Stimulated activated CD8-positive, alpha-beta memory T cell treated with anti-CD3 and anti-CD28 coated beads, Interleukin-15, amount 100 ng/mL, for 1 hour (primary cell): Measurements from ENCODE around the gene HAP1.
A peak's percentile ranks its signal among the peaks of the same experiment; 100 is the strongest.

Experiments
- DNase-seq: peaks from one replicate; pipeline ENCODE4 v3.0.0-alpha.2; 2020; ENCODE audit warnings: low read depth

HAP1 gene

DNA sequence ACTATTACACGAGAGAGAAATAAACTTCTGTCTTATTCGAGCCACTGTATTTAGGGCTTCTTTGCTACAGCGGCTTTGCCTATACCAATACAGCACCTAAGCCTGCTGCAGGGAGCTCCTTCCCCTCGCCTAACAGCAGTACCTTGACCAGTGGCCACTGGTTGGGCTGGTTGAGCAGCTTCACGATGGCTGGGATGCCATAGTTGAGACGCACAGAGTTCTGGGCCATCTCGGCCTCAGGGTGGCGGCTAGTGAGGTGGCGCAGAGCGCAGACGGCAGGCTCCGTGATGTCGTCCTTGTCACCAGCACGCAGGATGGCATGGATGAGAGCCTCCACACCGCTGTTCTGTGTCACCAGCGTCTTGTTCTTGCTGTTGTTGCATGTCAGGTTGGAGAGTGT is 28.4 kb upstream of the HAP1 start:
- no peak for DNase-seq

DNA sequence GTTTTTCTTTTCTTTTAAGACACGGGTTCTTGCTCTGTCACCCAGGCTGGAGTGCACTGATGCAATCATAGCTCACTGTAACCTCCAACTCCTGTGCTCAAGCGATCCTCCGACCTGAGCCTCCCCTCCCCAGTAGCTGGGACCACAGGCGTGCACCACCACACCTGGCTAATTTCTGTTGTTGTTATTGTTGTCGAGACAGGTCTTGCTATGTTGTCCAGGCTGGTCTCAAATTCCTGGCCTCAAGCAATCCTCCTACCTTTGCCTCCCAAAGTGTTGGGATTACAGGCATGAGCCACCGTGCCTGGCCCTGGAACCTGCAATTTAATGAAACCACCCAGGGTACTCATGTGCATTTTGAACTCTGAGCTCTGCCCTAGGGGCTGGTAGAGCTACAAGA is 27.9 kb upstream of the HAP1 start:
- no peak for DNase-seq

DNA sequence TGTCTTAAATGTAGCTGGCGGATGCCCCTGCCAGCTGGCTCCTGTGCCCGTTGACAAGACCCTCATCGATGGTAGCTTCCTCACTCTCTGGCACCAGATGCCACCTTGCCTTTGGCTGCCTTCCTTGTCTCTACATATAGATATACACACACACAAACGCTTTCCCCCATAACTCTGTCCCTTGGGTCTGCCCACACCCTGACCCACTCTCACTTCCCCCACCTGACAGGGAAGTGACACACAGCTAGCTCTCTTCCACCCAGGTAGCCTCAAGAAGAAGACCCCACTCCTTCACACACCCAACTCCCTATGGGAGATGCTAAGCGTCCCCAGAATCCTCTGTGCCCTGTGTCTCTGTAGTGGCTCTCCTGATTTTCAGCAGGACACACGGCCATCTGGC is 26.4 kb upstream of the HAP1 start:
- no peak for DNase-seq

DNA sequence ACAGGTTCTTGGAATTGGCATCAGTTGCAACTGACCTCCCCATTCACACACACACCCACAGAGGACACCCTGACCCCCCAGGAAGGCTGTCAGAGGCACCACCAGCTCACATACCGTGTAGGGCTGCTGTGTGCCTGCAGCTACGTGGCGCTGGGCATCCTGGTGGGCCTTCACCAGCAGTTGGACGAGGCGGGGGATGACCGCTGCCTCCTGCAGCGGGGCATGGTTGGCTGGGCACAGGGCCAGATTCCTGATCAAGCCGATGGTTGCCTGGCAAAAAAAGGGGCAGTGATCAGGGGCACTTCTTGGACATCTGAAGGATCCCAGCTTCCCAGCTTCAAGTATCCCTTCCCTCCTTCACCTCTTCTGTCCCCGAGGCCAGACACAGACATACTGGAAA is 24.2 kb upstream of the HAP1 start:
- DNase-seq, result no peak

DNA sequence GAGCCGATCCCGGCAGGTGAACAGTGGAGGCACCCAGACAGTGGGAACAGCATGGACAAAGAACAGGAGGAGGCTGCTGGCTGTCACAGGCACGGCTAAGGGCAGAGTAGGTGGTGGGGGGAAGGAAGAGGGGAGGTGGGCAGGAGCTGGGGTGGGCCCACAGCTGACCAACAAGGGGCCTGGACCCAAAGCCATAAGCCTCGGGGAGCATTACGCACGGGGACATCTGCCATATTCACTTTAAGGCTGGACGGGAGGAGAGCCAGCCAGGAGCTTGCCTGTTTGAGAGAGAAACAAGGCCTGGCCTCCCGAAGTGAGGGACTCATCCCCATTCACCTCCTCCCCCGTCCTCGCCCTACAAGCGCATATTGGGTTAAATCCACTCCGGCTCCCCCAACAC is 19.6 kb upstream of the HAP1 start:
- DNase-seq, result no peak

DNA sequence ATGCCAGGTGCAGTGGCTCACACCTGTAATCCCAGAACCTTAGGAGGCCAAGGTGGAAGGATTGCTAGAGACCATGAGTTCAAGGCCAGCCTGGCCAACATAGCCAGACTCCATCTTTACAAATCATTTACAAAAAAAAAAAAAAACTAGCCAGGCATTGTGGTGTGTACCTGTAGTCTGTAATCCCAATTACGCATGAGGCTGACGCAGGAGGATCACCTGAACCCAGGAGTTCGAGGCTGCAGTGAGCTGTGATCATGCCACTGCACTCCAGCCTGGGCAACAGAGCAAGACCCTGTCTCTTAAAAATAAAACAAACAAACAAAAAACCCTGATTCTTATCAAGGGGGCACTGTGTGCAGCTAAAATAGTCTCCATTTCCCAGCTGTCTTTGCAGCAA is 16.8 kb upstream of the HAP1 start:
- DNase-seq, result no peak

DNA sequence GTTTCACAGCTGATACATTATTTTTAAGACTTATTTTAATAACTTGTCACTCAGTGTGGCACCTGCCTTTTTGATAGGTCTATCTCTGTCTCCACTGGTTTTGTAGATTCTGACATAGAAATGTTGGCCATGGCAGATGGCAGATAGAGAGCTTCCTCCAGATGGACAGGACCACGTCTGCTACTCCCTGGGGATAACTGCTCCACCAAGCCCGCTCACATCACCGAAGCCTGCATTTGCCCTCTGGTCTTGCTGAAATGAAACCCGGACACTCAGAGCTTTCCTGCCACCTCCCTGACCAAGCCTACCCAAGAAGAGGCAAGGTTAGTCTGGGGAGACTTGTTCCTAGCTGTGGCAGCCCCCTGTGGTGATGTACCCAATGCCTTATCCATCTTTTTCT is 16.4 kb upstream of the HAP1 start:
- DNase-seq, result no peak

DNA sequence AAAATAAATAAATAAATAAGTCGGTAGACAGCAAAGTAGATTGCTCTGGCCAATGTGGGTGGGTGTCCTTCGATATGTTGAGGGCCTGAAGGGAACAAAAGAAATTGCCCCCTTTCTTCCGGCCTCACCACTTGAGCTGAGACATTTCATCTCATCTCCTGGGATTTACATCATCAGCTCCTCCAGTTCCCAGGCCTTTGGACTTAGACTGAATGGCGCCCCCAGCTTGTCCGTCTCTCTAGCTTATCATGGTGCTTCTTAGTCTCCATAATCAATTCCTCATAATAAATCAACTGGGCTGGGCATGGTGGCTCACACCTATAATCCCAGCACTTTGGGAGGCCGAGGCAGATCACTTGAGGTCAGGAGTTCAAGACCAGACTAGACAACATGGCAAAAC is 13.8 kb upstream of the HAP1 start:
- no peak for DNase-seq

DNA sequence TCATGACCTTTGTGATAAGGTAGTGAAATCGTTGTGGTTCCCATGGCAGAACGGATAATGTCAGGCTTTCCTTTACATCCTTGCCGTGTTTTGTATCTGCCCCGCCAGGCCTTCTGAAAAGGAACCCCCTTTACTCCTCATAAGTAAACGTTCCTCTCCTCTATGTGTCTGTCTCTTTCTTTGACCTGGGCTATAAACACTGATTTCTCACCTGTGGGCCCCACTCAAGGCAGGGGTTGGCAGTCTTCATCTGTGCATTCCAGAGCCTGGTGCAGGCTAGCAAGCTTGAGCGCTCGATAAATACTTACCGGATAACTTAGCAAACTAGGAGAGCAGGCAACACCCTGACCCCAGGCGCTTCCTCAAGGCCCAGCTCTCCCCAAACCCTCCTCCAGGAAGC is 7.3 kb upstream of the HAP1 start:
- no peak for DNase-seq

DNA sequence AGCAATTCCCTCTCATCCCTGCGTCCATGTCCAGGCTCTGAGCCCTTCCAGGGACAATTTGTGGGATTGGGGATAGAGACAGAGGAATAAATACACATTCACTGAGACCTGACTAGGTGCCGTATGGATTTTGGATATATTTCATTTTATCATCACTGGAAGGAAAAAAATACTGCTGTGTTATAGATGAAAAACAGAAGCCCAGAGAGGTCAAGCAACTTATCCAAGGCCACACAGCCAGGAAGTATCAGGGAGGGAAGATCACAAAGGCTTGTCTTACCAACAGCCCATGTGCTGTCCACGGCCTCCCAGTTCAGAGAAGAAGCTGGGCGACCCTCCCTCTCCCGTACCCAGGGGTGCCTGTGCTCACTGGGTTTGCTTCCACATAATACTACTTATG is 6.1 kb upstream of the HAP1 start:
- DNase-seq, result no peak

DNA sequence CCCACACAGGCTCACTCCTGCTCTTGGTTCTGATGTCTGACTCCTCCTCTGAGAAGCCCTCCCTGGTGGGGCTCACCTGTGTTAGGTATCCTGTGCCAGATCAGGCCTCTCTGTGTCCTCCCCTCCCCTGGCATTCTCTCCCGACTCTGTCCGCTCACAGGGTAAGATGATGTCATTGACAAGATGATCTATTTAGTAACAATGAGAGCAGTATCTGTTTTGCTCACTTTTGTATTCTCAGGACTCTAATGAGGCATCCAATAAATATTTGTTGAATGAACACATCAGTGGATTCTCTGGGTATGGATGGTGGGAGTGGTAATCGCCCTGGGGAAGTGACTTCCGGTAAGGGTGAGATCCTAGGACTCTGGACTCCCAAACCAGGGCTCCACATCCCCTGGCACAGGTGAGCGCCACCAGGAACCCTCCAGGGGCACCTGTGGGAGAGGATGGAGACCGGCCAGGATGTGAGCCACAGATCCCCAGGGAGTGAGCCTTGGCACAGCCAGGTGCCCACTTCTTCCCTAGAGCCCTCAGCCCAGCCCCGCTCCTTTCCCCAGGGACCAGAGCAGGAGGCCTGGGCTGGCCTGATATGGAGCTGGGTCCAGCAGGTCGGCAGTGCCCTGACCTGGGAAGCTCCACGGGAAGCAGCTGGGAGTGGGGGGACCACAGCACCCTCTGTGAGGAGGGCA is 5.4 kb upstream of the HAP1 start:
- no peak for DNase-seq

DNA sequence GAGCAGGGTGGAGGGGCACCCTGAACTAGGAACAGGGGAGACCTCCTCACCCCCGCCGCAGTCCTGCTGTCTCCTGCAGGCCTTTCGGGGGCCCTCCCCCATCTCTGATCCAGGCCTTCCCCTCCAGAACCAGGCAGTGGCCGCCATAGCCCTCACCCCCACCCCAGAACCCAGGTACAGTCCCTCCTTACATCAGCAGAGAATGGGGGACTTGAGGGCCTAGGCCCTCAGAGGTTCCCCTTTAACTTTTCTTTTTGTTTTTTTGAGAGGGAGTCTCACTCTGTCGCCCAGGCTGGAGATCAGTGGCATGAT is 4.3 kb upstream of the HAP1 start:
- no peak for DNase-seq

DNA sequence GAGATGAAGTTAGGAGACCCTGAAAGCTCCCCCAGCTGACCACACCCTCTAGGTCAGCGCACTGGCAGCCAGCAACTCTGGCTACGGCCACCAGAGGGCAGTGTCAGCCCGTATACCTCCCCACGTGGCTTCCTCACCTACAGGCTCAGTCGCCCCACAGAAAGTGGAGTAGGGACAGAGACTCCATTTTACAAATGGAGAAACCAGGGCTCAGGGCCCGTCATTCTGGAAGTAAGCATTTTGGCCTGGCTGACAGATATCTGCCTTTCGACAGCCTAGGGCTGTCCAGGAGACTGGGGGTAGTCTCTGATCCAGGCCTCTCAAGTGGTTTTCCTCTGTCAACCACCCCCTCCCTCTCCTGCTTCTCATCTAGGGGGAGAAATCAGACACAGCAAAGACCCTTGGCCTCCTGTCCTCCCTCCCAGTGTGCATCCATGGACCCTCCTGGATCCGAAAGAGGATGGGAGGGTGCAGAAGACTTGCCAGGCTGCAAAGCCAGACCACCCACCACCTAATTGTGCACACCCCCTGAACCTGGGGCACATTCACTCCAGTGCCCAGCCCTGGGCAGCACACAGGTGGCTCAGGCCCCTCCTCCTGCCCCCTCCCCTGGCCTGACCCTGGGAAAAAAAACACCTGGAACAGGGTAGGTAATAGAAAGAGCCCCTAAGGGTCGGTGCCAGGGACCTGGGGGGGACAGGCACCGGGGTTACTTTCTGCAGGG is 3.8 kb upstream of the HAP1 start:
- DNase-seq, result peak; percentile 59

DNA sequence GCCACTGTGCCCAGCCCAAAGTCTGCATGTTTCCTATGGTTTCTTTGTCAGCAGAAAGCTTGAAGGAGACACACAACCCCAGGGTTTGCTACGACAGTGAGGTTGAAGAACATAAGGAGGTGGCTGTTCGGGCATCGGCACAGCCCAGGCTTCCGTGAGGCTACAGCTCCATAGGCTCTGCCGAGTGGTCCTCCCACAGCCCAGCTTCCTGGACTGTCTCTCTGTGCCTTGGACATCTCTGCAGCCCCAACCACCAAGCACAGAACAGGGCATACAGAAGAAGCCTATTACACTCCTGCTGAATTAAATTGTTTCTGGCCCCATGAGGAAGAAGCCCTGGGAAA is 3.2 kb upstream of the HAP1 start:
- DNase-seq, result no peak

DNA sequence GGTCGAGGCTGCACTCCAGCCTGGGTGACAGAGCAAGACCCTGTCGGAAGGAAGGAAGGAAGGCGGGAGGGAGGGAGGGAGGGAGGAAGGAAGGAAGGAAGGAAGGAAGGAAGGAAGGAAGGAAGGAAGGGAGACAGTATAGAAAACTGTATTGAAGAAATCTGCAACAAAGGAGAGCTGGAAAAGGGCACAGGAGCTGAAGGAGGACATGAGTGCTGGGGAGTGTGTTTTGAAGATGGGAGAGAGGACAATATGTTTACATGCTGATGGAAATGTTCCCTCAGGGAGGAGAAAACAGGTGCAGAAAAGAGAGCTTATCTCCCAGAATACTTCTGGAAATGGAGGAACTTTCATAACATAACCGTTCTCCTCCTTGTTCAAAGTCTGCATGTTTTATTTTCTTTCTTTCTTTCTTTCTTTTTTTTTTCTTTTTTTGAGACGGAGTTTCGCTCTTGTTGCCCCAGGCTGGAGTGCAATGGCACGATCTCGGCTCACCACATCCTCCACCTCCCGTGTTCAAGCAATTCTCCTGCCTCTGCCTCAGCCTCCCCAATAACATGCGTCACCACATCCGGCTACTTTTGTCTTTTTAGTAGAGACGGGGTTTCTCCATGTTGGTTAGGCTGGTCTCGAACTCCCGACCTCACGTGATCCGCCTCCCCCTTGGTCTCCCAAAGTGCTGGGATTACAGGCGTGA is 2.7 kb upstream of the HAP1 start:
- DNase-seq, result no peak

DNA sequence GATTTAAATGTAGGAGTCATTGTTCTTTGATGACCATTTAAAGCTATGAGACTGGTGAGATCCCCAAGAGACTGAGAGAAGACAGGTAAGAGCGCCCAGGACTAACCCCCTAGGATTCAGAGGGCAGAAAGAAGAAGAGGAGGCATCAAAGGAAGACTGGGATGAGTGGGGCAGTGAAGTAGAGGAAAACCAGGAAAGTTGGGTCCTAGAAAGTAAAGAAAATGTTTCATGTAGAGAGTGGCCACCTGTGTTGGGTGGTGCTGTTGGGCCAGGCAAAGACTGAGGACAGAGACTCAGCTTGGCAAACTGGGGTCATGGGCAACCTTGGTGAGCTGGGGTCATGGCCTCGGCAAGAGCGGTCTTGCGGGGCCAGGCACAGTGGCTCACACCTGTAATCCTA is 1.3 kb upstream of the HAP1 start:
- no peak for DNase-seq

DNA sequence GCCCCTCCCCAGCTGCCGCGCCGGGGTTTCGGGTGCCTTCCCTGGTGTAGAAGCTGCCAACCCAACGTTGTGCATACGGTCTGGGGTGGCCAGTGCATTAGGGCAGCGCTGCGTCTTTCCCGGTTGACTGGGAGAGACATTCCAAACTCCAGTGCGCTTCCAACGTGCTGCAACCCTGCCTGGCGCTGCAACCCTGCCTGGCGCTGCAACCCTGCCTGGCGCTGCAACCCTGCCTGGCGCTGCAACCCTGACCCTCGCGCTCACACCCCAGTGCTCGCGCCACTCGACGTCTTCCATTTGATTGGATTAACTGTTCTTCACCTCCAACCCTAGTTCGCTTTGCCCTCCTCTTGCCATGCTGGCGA is 488 bp upstream of the HAP1 start:
- DNase-seq, result no peak

DNA sequence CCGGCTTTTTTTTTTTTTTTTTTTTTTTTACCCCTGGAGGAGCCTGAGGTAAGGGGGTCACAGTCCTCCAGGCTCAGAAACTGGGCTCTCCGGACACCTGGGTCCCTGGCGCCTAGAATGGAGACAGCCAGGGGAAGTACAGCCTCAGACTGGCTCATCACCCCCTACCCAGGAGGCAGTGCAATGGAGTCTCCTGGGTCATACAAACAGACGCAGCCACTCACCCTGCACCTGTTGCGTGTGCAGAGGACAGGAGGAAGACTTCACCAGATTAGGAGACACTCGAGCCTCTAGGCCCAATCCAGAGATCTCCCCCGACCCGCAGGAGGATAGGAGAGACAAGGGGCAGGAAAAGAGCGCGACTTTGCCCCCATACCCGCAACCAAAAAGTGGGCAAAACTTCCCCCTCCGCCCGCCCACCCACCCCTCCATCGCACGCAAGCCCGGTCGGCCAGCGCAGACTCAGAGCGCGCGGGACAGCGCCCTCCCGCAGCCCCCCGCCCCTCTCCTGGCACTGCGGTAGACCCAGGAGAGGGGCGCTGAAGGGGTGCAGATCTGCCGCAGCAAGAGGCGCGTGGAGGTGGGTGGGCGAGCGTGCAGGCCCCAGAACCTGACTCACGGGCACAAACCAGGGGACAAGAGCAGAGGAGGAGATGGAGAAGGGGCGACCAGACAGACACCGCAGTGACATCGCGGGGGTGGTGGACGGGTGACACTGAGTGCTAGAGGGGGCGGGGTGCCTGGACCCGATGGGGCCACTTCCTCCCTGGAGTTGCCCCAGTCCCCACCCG is 900 bp downstream of the HAP1 start:
- DNase-seq, result no peak

DNA sequence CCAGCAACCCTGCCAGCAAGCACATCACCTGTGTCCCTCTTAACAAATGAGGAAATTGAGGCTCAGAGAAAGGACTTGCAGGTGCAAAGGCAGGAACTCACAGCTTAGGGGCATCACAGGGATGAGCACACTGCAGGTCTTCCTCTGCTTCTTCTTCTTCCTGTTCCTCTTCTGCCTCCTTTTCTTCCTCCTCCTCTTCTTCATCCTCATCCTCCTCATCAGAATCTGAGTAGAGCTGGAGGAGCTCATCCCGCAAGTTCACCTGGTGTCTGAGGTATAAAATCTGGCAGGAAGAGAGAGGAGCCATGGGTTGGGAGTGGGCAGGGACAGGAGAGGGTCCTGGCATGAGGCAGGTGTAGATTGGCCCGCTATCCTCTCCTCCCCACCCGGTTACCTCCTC is 2.6 kb downstream of the HAP1 start:
- no peak for DNase-seq

DNA sequence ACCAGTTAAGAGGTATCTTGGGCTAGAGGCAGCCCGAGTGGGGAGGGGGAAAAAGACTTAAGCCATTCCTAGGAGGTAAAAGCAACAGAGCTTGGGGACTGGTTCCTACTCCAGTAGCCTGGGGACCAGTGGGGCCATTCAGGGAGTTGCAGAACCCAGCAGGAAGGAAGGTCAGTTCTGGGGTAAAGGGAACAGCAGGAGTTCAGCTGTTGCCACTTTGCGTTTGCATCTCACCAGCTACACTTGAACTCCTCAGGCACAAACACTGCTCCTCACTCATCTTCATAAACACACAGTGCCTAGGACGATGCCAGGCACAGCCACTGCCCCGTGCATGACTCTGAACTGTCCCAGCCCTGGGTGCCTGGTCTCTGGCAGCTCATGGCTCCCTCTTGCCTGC is 4.0 kb downstream of the HAP1 start:
- no peak for DNase-seq

DNA sequence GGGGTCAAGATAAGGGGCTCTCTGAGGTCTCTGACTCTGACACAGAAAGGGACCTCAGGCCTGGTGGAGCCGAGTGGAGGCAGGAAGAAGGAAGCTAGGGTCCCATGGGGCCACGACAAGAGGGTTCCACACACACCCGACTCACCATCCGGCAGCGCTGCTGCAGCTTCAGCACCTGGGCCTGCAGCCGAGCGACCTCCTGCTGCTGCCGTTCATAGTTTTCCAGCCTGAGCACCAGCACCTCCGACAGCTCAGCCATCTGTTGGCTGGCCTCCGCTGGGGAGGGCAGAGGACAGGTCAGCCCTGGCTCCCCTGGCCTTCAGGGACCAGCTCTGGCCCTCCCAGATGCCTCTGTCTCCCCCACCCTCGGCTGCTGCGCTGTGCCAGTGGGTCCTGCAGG is 6.4 kb downstream of the HAP1 start:
- no peak for DNase-seq

DNA sequence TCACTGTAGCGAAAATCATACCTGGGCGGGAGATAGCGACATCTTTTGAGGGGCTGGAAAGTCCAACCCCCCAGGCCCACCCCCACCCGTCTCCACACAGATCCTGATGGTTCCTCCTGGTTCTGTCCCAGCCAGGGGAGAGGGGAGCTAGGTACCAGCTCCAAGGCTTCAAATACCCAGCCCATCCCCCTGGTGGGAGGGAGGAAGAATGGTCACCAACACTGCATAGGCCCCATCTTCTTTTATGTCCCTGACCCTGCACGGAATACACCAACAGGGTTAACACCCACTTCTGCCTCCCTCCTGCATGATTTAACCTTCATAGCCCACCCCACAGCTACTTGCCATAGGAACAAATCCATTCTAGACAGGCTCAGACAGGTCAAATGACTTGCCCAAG is 9.3 kb downstream of the HAP1 start:
- DNase-seq, result no peak

DNA sequence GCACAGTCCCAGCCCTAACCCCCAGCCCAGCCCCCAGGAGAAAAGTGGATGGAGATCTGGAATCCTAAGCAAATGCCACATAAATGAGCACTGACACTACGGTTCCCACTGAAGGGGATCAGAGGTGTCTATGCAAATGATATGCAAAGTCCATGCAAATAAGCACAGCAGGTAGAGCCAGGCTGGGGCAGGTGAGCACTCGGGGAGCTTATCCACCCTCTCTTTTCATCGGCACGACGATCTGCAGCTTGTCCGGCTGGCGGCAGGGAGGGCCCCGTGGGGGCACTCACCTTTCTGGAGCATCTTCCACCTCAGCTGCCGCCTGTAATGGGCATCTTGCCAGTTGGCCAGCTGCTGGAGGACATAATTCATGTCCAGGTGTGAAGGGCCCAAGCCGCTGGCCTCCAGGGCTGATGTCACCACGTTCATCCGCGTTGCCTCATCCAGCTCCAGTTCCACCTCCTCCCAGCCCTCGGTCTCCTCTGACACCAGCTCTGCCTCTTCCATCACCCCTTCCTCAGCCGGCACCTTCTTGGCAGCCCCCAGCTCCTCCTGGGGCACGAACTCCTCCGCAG is 9.9 kb downstream of the HAP1 start:
- DNase-seq, result no peak
